Uterus (tissue), 4 donors: ENCODE measurements around the gene CD151. TPM values are rescaled to one million over a fixed set of nuclear protein-coding genes. Genes with fewer than 3 reads are reported as not detected.

ENCODE experiments used
- DNase-seq, 2 donors: peaks; one replicate each; pipeline ENCODE4 v3.0.0-alpha.2; 2019 to 2020
- H3K27ac ChIP-seq, 2 donors: fragments of 200-600 bp; sonication (generic); 1 replicate in 1 of 2; 2 replicates in 1 of 2; pipeline ENCODE4 v1.5.1; 2016 to 2018
- H3K27me3 ChIP-seq, 2 donors: fragments of 200-600 bp; sonication (generic); one replicate each; pipeline ENCODE4 v1.5.1; 2018 to 2019; ENCODE audit warnings: control low read depth in 1 of 2
- H3K36me3 ChIP-seq, 2 donors: fragments of 200-600 bp; sonication (generic); one replicate each; pipeline ENCODE4 v1.5.1; 2019; ENCODE audit warnings: control low read depth in 1 of 2
- H3K4me1 ChIP-seq, 2 donors: fragments of 200-600 bp; sonication (generic); one replicate each; pipeline ENCODE4 v1.5.1; 2018 to 2019; ENCODE audit warnings: control low read depth in 1 of 2
- H3K4me3 ChIP-seq, 2 donors: fragments of 200-600 bp; sonication (generic); 1 replicate in 1 of 2; 2 replicates in 1 of 2; pipeline ENCODE4 v1.5.1; 2018 to 2019; ENCODE audit warnings: mild to moderate bottlenecking in 1 of 2
- H3K9me3 ChIP-seq, 2 donors: fragments of 200-600 bp; sonication (generic); one replicate each; pipeline ENCODE4 v1.5.1; 2019; ENCODE audit warnings: control low read depth in 1 of 2
- CTCF ChIP-seq, 4 experiments: fragments of 200-600 bp in 2 of 4; fragments of 450-650 bp in 2 of 4; sonication (generic) in 2 of 4; IDR thresholded peaks; one replicate each; pipeline ENCODE4 v1.5.1; 2016 to 2019; ENCODE audit warnings: antibody characterized with exemption in 4 of 4, mild to moderate bottlenecking in 2 of 4, moderate library complexity in 1 of 4
- POLR2A ChIP-seq, 2 donors: fragments of 450-650 bp; IDR thresholded peaks; one replicate each; pipeline ENCODE4 v1.6.1; 2016; ENCODE audit warnings: antibody characterized with exemption in 2 of 2, mild to moderate bottlenecking in 1 of 2, moderate library complexity in 1 of 2
- intact Hi-C: fragments of 100-400 bp; cut with DNase I; formaldehyde crosslinking; loops from one replicate; pipeline ENCODE4 v1.15.1; 2023; ENCODE audit warnings: low total_unique reads
- total RNA-seq, 4 donors: library from RNA; depleted of rRNA in 3 of 4; stranded (reverse); fragments of >200 nt in 3 of 4; gene quantifications; one replicate each; pipeline versions ENCODE4 v1.1.0 to v1.2.4, GENCODE V29; 2014 to 2023
- donor health status: DM: yes; HTN: yes; CAD: no.

The CD151 gene
- total RNA-seq, 4 donors from 2014 or later = 76.8 to 382 (median 259) TPM

GRCh38 chr11:788009-788640, 44.6 kb upstream of the CD151 start:
- peaks cover 0 to 4% of the 10 kb centered on the region in 2 donors for H3K27me3 ChIP-seq
- peaks cover 0 to 2% of the 10 kb centered on the region in 2 donors for H3K4me1 ChIP-seq
- TF ChIP-seq POLR2A (IDR thresholded peaks at IDR 0.05) (no peak), CTCF (IDR thresholded peaks at IDR 0.05) (no peak)
- no peaks in the 10 kb centered on the region for H3K9me3 ChIP-seq
- no peak overlapping the region for H3K4me3 ChIP-seq
- intact Hi-C loops = no loop called here
- no peak overlapping the region for H3K27ac ChIP-seq
- no peaks in the 10 kb centered on the region for H3K36me3 ChIP-seq
- DNase-seq = no peak

GRCh38 chr11:788953-789940, 43.5 kb upstream of the CD151 start:
- H3K4me3 ChIP-seq = no peak overlapping the region
- TF ChIP-seq CTCF (IDR thresholded peaks at IDR 0.05) (no peak), POLR2A (IDR thresholded peaks at IDR 0.05) (no peak)
- no peak overlapping the region for H3K27ac ChIP-seq
- no peaks in the 10 kb centered on the region for H3K4me1 ChIP-seq
- H3K36me3 ChIP-seq = no peaks in the 10 kb centered on the region
- DNase-seq = no peak
- H3K9me3 ChIP-seq = no peaks in the 10 kb centered on the region
- peaks cover 0 to 4% of the 10 kb centered on the region in 2 donors for H3K27me3 ChIP-seq
- intact Hi-C loops = no loop called here

GRCh38 chr11:789943-790342, 42.8 kb upstream of the CD151 start, which contains the start of gene CEND1:
CEND1 (minus strand) TSS chr11:790090; CDS start chr11:788576, 1,514 bp downstream.
- TF ChIP-seq POLR2A (IDR thresholded peaks at IDR 0.05) (no peak), CTCF (IDR thresholded peaks at IDR 0.05) (no peak)
- H3K36me3 ChIP-seq = no peaks in the 10 kb centered on the region
- DNase-seq = peak in 1 of 2 donors; percentile 56
- H3K4me1 ChIP-seq = peaks cover 0 to 2% of the 10 kb centered on the region in 2 donors
- H3K9me3 ChIP-seq = no peaks in the 10 kb centered on the region
- intact Hi-C loops = no loop called here
- H3K27me3 ChIP-seq = peaks cover 0 to 4% of the 10 kb centered on the region in 2 donors
- H3K27ac ChIP-seq = no peak within 1 kb of the TSS
- H3K4me3 ChIP-seq = no peak within 1 kb of the TSS

- no peak overlapping the region for H3K27ac ChIP-seq
- H3K4me1 ChIP-seq = peaks cover 0 to 11% of the 10 kb centered on the region in 2 donors
- no peaks in the 10 kb centered on the region for H3K36me3 ChIP-seq
- no peak overlapping the region for H3K4me3 ChIP-seq
- no peaks in the 10 kb centered on the region for H3K9me3 ChIP-seq
- intact Hi-C loops = no loop called here
- peaks cover 0 to 4% of the 10 kb centered on the region in 2 donors for H3K27me3 ChIP-seq
- DNase-seq = no peak
- TF ChIP-seq CTCF (IDR thresholded peaks at IDR 0.05) = no peak
- no peak for TF ChIP-seq POLR2A (IDR thresholded peaks at IDR 0.05)
These were observed 41.8 kb upstream of the CD151 start for GRCh38 chr11:790721-791564.
